Inferior parietal cortex (tissue), 1 donor: Measurements from ENCODE around the gene UNK.

Experiments
- DNase-seq: peaks from one replicate; pipeline ENCODE4 v3.0.0-alpha.2; 2016; ENCODE audit errors: extremely low spot score

UNK gene

DNA sequence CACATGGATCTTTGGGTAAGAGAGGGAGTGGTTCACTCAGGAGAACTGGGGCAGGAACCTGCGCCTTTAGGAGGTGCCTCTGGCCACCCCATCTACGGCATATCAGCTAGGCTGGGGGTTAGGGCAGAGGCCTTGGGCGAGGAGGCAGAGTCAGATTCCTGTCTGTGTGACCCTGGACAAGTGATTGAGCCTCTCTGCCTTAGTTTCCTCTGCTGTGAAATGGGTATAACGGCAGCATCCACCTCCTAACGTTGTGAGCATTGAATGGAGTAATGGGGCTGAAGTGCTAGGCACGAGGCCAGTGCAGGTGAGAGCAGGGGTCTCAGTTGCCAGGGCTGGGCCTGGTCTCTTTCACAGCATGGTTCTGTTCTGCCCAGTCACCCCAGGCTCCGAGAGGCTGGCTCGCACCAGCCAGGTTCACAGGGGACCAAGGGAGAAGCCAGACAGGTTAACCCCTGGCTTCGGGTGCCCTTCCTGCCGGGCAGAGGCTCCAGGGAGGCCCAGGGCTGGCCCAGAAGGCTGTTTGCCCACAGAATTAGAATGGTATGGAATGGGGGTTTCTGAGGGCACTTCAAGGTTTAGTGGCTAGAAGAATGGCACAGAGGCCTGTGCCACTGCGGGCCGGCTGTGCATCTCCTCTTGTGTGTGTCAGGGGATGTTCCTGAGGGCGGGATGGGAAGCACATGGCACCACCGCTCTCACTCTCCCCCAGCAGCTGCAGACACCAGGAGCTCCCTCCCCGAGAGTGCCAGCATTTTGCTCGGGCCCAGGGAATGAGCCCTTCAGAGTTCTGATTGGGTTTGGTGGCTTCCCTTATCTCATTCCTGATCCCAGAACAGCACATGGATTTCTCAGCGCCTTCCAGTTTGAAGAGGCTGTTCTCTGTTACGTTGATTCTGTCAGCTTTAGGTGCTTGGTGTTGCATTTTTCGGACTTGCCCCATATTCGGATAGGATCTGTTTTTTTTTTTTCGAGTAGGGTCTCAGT is 35.8 kb downstream of the UNK start:
- no peak for DNase-seq

DNA sequence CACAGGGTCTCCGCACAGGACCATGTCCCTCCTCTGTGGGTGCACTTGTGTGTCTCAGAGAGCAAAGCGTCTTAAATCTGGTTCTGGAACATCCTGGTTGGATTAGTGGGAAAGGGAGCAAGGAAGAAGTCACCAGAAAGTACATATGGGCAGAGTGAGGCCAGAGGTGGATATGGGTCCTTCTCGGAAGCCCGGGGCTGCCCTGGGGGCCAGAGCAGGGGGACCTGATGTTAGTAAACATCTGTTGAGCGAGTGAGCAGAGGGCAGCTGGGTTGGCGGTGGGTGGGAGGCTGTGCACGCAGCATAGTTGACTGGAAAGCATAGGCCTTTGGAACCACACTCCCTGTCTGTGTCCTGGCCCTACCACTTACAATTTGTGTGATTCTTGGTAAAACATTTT is 36.9 kb downstream of the UNK start:
- DNase-seq: no peak

DNA sequence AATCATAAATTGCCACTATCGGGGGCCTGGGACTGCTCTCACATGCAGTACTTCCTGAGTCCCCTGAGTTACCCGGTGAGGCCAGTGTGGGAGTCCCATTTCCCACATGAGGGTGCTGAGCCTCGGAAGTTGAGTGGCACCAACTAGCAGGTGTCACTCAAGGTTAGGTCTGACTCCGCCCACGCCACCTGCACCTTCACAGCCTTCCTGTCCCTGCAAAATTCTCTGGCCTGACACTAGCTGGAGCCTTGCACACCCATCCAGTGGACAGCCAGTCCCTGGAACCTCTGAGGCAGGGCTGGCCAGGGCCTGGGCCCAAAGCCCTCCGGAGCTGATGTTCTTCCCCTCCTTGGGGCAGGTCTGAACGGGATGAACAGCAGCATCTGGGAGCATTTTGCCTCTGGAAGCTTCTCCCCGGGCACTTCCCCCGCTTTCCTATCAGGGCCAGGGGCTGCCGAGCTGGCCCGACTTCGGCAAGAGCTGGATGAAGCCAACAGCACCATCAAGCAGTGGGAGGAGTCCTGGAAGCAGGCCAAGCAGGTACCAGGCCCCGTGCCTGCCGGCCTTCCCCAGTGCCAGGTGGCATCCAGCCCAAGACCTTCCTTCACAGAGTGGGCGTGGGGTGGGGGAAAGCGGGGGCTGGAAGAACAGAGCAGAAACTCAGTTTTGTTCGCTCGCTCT is 37.7 kb downstream of the UNK start:
- DNase-seq: no peak

DNA sequence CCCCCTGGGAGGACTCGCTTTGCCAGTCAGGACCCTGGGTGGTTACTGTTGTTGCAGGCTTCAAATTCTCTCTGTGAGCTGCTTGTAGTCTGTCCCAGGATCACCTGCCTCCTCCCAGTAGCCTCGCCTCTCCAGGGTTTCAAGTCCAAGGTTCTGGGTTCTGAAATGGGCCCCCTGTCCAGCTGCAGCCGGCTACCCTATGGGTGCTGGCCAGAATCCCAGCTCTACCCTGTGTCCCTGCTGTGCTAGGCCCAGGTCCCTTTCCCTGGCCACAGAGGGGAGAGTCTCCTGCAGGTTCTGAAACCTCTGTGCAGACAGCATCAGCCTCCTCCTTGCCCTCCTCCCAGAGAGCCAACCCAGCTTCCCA is 38.2 kb downstream of the UNK start:
- no peak for DNase-seq

DNA sequence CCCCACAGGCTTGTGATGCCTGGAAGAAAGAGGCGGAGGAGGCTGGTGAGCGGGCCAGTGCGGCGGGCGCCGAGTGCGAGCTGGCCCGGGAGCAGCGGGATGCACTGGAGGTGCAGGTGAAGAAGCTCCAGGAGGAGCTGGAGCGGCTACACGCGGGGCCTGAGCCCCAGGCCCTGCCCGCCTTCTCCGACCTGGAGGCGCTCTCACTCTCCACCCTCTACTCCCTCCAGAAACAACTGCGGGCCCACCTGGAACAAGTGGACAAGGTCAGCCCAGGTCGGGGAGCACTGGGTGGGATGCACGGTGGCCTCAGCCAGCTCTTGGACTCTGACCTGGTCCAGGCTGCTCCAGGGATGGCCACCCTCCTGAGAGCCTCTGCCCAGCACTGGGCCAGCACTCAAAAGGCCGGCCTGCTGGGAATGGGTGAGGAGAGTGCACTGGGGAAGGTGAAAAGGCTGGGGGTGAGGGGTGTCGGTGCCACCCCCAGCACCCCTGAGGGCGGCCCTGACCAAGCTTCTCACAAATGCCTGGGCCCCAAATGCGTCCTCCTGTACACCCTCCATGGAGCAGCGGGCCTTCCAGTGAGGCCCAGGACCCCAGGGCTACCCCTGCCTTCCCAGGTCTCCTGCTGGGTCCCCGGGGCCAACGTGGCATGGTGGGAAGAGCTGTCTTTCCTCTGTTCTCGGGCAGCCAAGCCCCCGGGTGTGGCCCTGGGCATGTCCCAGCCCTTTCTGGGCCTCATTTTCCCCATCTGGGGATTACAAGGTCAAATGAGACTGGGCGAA is 38.8 kb downstream of the UNK start:
- no peak for DNase-seq

DNA sequence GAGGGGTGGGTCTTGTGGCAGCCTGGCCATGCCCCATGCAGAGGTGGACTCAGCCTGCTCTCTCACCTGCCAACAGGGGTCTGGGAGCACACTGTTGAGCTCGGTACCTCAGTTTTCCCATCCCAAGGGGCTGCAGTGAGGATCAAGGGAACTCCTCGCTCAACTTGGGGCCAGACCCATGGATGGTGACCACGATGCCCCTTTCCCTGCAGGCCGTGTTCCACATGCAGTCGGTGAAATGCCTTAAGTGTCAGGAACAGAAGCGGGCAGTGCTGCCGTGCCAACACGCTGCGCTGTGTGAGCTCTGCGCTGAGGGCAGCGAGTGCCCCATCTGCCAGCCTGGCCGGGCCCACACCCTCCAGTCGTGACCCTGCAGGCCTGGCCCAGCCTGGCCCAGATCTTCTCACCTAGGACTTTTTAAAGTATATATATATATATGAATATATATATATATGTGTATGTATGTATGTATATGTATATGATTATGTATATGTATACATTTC is 39.5 kb downstream of the UNK start:
- DNase-seq: no peak

DNA sequence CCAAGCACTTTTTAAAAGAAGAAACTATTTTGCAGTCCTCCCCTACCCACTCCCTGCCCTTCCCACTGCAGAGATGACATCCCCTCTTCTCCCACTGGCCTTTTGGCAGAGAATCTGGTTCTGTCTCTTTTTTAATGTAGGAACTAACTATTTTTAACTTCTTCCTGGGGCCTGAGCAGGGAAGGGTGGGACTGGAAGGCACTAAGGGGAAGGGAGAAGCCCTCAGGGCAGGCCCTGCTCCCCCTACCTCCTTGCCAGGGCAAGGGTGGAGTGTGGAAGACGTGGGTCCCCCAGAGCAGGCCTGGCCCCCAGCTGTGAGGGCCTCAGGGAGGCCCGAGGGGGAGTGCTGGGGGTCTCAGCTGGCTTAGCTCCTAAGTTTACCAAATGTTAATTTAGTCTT is 40.1 kb downstream of the UNK start:
- no peak for DNase-seq

DNA sequence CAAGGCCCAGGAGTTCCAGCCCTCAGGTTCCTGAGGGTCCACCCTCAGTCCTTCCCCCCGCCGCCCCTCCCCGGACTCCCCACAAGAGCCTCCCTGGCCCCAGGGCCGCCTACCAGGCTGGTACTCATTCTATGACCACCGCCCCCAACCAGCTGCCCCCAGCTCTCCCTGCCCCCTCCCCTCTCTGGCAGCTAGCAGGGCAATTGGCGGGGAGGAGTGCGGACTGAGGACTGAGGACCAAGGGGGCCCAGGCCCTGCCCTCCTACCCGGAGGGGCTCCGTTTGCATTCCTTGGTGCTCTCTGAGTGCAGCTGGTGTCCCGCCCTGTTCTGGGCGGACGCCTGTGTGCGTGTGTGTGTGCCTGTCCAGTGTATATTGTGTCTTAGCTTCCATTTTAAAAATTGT is 40.5 kb downstream of the UNK start:
- no peak for DNase-seq

DNA sequence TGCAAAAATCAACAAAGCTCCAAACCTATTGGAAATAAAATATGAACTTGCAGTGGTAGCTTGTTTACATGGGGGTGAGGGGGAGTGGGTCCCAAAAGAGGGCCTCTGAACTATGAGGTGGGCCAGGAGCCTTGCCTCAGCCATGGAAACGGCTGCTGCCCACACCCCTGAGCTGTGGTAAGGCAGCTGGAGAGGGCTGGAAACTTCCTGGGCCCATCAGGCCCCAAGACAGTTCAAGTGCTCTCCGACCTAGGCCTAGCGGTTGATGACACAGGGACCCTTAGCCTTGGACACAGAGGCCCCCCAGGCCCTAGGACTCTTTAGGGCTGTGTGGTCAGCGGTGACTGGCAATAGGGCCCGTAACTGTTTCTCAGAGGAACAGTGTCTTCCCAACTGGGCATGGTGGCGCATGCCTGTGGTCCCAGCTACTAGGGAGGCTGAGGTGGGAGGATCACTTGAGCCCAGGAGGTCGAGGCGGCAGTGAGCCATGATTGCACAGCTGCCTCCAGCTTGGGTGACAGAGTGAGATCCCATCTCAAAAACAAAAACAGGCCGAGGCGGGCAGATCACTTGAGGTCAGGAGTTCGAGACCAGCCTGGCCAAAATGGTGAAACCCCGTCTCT is 41.3 kb downstream of the UNK start:
- DNase-seq: no peak

DNA sequence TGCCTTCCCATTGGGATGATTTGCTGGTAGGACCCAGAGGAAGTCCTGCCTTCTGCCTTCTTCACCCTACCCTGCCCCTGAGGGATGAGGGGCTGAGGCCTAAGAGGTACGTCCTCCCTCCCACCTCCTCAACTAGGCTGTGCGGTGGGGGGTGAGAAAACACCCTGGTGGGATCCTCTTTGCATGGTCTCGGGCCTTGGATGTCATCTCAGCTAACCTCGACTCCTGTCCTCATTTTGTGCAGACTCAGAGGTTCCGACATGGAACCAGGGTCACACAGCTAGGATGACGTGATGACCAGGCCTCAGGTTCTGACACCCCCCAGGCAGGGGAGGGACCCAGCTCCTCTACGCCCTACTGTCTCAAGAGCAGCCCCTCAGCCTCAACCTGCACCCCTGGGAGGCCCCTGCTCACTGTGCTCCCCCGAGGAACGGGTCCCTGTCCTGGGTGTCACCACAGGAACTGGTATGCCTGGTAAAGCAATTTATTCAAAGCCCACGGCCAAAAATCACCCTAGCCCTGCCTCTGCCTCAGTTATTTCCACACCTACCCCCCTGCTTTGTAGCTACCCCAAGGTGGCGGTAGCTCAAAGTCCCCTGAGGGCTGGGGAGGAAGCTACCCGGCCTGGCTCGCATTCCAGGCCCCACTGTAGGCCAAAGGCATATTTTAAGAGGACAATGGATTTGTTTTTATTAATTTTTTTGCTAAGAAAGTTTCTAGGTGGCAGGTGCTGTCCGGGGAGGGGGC is 42.1 kb downstream of the UNK start:
- DNase-seq: no peak

DNA sequence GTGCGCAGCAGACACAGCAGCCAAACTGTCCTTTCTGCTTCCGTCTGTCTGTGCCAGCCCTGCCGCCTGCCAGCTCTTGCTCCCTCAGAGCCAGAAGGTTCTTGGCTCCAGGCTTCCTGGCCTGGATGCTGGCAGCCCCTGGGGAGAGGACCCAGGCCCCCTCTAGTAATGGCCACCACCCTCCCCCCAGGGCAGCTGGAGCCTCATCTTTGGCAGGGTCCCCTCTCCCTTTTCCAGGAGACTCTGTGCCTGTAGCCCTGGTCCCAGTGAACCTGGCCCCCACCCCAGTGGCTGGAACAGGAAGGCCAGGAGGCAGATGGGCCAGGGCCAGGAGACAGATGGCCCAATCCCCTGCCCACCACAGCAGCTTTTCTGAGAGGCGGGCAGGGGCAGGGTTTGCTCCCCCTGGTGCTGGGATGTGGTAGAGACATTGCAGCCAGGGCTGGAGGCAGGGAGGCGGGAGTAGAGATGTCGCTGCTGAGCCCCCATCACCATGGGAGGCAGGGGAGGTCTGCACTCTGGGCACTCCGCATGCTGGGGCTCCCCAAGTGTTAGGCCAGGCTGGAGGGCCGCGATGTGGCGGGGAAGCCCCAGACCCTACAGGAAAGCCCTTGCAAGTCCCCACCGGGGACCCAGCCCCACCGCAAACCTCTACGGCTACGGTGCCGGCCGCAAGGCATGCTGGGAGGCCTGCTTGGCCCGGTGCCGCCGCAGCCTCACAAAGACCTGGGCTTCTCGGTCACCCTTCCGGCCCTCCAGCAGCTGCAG is 42.9 kb downstream of the UNK start:
- no peak for DNase-seq

DNA sequence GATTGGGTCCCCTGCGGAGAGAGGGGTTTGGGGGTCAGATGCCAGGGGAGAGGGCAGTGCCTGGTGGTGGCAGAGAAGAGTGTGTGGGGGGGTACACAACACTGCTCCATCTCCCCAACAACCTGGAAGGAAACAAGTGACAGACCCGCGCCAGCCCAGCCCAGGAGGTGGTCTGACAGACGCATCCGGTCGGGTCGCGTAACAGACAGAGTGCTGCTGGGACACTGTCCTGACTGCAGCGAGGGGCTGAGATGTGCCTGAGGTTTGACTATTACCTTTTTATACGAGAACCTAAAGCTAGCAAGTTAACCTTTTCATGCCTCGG is 43.4 kb downstream of the UNK start:
- DNase-seq: no peak

DNA sequence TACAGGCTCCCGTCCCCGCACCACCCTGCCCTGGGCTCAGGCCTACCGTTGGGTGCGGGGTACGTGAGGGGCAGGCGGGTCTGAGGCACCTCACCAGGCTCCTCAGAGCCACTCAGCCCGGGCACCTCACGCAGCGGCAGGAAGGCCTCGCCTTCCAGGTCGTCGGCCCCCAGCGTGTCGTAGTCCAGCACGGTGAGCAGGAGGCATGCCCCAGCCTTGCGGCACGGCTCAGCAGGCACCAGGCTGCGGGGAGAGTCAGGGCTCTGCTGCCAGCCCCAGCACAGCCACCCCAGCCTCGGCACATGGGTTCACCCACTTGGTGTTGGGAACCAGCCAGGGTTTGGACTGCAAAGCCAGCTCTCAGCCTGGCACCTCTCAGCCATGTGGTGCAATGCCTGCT is 44.1 kb downstream of the UNK start:
- no peak for DNase-seq

DNA sequence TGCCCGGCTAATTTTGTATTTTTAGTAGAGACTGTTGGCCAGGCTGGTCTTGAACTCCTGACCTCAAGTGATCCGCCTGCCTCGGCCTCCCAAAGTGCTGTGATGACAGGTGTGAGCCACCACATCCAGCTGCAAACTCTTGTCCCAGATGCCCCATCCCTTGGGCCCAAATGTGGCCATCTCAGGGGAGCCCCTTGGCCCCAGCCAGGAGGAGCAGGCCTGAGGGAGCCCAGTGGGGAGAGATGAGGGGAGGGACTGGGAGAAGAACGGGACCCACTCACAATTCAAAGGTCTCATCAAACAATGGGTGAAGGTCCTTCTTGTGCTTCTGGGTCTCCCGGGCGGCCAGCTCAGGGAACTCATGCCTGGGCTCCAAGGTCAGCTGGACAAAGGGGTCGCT is 45.1 kb downstream of the UNK start:
- DNase-seq: no peak

DNA sequence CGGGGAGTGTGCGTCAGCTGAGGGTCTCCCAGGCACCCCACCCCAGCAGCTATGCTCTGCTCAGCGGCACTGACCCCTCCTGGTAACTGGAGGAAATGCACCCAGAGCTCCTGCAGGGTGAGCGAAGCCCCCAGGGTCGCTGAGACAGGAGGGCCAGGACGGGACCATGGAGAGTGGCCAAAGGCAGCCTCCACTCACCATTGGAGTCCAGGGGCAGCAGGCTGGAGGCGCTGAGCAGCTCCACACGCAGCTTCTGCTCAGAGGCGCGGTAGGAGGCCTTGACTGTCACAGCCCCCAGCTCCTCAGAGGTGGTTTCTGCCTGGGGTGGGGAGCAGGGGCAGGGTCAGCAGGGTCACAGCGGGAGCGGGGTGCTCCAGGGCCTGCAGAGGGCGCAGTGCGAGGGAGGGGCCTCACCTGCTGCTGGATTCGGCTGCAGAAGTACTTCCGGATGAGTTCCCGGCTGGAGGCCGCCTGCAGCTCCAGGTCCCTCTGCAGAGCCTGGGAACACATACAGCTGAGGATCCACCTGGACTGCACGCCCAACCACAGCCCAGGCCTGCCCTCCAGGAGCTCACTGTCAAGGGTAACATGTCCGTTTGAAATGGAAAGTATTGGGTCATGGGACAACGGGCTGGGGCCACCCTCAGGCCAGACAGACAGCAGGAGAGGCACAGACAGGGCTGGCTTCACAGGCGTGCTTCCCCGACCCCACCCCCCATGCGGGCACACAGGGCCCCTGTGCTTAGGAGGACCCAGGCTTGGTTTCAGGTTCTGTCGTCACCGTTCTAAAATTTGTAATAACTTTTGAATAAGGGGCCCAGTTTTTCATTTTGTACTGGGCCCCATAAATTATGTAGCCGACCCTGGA is 45.8 kb downstream of the UNK start:
- no peak for DNase-seq

DNA sequence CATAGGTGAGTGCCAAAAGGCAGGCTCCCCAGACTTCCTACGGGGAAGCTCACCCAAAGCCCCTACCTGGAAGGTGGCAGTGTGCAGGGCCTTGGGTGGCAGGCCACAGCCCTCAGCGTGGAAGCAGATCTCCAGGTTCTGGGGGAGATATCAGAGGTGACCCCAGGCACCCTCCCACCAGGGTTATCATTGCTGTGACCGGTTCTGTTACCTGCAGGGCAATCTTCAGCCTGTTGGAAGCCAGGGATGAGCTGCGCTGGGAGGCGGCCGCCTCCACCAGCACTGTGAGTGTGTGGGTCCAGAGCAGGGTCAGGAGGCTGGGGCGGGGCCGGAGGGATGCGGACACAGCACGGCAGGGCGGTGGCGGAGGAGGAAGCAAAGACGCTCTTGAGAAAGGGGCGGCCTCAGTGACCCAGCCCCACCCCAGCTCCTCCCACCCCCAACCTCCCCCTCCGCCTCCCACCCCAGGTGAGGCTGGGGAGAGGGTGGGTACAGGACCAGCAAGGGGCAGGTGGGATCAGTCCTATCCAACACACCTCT is 46.5 kb downstream of the UNK start:
- DNase-seq: no peak

DNA sequence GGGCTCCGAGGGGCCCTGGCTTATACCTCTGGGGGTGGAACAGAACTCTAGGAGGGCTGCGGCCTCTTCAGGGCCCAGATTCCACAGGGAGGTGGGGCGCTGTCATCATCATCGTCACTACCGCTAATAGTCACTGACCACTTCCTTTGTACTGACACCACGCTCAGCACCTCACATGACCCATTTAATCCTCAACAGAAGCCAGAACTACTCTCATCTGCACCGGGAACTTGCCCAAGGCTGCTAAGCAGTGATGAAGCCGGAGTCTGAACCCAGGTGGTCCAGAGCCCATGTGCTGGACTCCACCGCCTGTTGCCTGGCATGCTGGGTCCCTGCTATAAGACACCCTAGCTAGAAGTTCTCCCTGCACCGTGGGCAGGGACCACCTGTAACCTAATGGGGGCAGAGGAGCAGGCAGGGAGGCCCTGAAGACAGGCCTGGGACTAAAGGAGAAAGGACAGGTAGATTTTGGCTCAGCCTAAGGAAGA is 47.6 kb downstream of the UNK start:
- DNase-seq: no peak

DNA sequence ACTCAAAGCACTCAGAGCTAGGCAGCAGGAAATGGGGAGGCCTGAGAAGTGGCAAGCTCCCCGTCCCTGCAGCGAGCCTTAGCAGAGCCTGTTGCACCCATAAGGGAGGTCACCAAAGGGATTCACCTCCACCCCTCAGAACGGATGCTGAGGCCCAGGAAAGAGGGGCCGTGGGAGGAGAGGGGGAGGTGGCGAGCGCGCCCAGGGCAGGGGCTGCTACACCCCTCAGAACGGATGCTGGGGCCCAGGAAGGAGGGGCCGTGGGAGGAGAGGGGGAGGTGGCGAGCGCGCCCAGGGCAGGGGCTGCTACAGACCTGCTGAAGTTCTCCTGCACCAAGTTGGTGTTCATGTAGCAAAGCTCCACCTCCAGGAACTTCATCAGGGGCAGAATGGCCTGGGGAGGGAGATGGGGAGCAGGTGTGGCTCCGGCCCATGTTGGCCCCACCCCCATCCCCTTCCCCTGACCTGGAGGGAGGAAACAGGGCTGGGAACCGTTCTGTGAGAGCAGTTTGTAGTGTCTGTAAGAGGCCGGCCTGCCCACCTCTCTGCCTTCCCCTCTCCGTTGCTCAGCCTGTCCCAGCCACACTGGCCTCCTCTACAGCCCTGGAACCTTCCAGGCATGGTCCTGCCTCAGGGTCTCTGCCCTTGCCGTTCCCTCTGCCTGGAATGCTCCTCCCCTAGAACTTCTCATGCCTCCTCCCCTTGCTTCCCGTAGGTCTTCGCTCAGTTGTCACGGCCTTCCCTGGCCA is 48.2 kb downstream of the UNK start:
- no peak for DNase-seq
